ENCODE data around the gene CTXND1.

DNA sequence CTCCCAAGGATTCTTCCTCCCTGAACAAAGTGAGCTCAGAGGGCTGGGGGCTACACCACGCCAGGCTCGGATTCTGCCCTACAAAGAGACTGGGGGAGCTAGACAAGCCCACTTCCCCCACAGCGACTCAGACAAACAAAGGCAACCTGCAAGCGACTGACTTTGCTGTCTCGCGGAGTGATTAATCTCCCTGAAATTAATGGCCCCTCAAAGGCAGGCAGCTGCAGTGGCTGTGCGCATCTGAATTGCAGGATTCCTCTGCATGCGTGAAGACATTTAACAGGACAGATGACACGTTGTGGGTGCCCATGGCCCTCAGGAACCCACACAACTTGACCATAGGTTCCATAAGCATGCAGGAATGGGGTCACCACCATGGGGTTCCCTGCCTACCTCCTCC is 18.4 kb downstream of the CTXND1 start:
- TF ChIP-seq, protein P1, sequence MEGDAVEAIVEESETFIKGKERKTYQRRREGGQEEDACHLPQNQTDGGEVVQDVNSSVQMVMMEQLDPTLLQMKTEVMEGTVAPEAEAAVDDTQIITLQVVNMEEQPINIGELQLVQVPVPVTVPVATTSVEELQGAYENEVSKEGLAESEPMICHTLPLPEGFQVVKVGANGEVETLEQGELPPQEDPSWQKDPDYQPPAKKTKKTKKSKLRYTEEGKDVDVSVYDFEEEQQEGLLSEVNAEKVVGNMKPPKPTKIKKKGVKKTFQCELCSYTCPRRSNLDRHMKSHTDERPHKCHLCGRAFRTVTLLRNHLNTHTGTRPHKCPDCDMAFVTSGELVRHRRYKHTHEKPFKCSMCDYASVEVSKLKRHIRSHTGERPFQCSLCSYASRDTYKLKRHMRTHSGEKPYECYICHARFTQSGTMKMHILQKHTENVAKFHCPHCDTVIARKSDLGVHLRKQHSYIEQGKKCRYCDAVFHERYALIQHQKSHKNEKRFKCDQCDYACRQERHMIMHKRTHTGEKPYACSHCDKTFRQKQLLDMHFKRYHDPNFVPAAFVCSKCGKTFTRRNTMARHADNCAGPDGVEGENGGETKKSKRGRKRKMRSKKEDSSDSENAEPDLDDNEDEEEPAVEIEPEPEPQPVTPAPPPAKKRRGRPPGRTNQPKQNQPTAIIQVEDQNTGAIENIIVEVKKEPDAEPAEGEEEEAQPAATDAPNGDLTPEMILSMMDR (IDR thresholded peaks at IDR 0.05 in 4 of 5, conservative IDR thresholded peaks at IDR 0.05 in 1 of 5) = no peak
- TF ChIP-seq POLR2A (IDR thresholded peaks at IDR 0.05) = no peak

Data from gastrocnemius medialis (tissue), 4 donors.